BJ (cell line): Measurements from ENCODE around the gene ENOX1. TPM values are rescaled to one million over a fixed set of nuclear protein-coding genes. Genes with fewer than 3 reads are reported as not detected.

Experiments
- CTCF ChIA-PET: fragments of 350-600 bp; formaldehyde crosslinking; extraction: SDS; loops from one replicate; lab custom pipeline; 2021; ENCODE audit warnings: antibody characterized with exemption, inconsistent platforms; lab: Yijun Ruan, JAX
- POLR2A ChIA-PET: fragments of 300-600 bp; sonication (Branson Sonifier 250); formaldehyde crosslinking; extraction: SDS; loops from one replicate; lab custom pipeline; 2021; ENCODE audit warnings: antibody characterized with exemption; lab: Charles Lee
- DNase-seq: peaks from one replicate; pipeline ENCODE4 v3.0.0-alpha.2; 2011; ENCODE audit warnings: low read depth
- H3K27me3 ChIP-seq: 2 replicates; pipeline ENCODE4 v1.6.0; 2011; ENCODE audit warnings: low read length; ENCODE audit not compliant: control insufficient read depth, insufficient read depth
- H3K36me3 ChIP-seq: 2 replicates; pipeline ENCODE4 v1.5.1; 2011; ENCODE audit warnings: low read length; ENCODE audit not compliant: control insufficient read depth, insufficient read depth
- H3K4me3 ChIP-seq: 2 replicates; pipeline ENCODE4 v1.5.1; 2011; ENCODE audit warnings: low read depth, mild to moderate bottlenecking, control low read depth, low read length
- CTCF ChIP-seq: IDR thresholded peaks from 2 replicates; pipeline ENCODE4 v1.5.1; 2011; ENCODE audit warnings: low read depth, mild to moderate bottlenecking, control low read depth, inconsistent platforms, low read length, moderate library complexity; ENCODE audit not compliant: insufficient read depth
- polyA plus RNA-seq: library from polyadenylated mRNA; depleted of rRNA; stranded (reverse); fragments of >200 nt; gene quantifications from 2 replicates; pipeline ENCODE4 v1.2.3, GENCODE V29; 2011

ENOX1 gene
- polyA plus RNA-seq, 1 experiment = 2.1 TPM

DNA sequence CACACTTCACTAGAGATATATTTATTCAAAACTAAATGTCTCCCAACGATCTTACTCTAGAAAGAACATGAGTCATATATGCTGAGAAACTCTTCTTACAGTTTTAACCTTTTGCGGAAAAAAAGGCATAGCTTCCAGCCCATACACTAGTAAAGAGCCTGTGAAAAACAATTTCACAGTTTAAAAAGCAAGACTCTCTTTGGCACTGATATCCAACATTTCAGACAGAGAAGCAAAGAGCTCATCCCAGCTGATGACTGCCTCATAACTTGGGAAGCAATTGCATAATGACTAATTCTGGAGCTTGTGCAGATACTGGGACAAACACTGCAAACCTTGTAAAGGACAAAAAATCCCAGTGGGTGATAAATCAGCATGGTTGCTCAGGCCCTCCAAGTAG, 88.0 kb downstream of the ENOX1 start:
- no peaks in the 10 kb centered on the region for H3K36me3 ChIP-seq
- POLR2A ChIA-PET = no interaction called here
- H3K4me3 ChIP-seq = no peak overlapping the region
- no peaks in the 10 kb centered on the region for H3K27me3 ChIP-seq
- CTCF ChIA-PET = interaction anchor here (0.7 kb wide), 1 partner anchor 20 kb away, joined by 3 read pairs; no protein-coding TSS in a partner anchor
- DNase-seq = no peak
- TF ChIP-seq CTCF = no peak

DNA sequence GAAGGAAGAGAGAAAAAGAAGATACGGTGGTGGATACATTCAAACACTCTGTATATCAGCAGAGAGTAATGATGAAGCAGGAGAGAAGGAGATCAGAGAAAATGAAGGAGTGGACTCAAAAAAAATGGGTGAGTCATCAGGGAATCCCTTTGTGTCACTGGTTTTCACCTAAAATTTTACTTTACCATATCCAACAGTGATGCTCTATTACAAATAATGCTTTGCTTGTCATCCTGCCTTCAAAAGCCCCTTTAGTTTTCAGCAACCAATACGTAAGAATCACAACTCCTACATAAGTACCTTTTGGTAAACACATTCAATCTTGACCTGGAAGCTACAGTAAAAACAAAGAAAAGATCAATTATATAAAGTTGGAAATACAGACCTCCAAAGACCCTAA, 88.8 kb downstream of the ENOX1 start:
- TF ChIP-seq CTCF = no peak
- CTCF ChIA-PET = no interaction called here
- DNase-seq = no peak
- POLR2A ChIA-PET = no interaction called here
- H3K4me3 ChIP-seq = no peak overlapping the region
- no peaks in the 10 kb centered on the region for H3K36me3 ChIP-seq
- no peaks in the 10 kb centered on the region for H3K27me3 ChIP-seq

- POLR2A ChIA-PET = no interaction called here
- no peak for DNase-seq
- Histone ChIP-seq H3K27me3 (no peaks in the 10 kb centered on the region), H3K4me3 (no peak overlapping the region), H3K36me3 (no peaks in the 10 kb centered on the region)
- TF ChIP-seq CTCF = no peak
- CTCF ChIA-PET = interaction anchor here (1.3 kb wide), 1 partner anchor 13 kb away, joined by 4 read pairs; no protein-coding TSS in a partner anchor
Observed at GRCh38 chr13:43697323-43697722, 89.4 kb downstream of the ENOX1 start.

GRCh38 chr13:43694146-43694664, 92.6 kb downstream of the ENOX1 start:
- Histone ChIP-seq H3K4me3 (no peak overlapping the region), H3K36me3 (no peaks in the 10 kb centered on the region), H3K27me3 (no peaks in the 10 kb centered on the region)
- TF ChIP-seq CTCF = no peak
- ChIA-PET CTCF (interaction anchor here (1.1 to 1.3 kb wide), 2 partner anchors 13 to 28 kb away, joined by 3 to 4 read pairs; no protein-coding TSS in a partner anchor), POLR2A (no interaction called here)
- no peak for DNase-seq

DNA sequence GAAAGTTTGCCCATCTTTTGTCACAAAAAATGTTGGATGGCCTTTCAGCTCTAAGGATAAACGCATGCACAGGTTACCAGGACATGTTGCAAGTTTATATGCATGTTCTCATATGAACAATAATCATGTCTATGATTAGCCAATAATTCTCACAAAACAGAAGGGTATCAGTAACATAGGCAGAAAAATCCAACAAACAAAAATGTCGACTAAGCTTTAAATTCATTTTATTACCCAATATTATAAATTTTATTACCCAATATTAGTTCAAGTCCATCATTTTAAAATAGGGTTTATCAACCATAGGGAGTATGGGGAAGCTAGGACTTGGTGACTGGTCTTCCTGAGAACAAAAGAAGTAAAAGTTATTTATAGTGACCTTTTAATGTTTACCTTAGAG, 93.1 kb downstream of the ENOX1 start:
- ChIA-PET CTCF (interaction anchor here (1.1 to 1.3 kb wide), 2 partner anchors 13 to 28 kb away, joined by 3 to 4 read pairs; no protein-coding TSS in a partner anchor), POLR2A (no interaction called here)
- Histone ChIP-seq H3K36me3 (no peaks in the 10 kb centered on the region), H3K4me3 (no peak overlapping the region), H3K27me3 (no peaks in the 10 kb centered on the region)
- no peak for TF ChIP-seq CTCF
- DNase-seq = no peak
